Progenitor cell of endocrine pancreas (in vitro differentiated cells): ENCODE data around the gene BMP10. TPM values are rescaled to one million over a fixed set of nuclear protein-coding genes. Genes with fewer than 3 reads are reported as not detected.

Experiments
- DNase-seq: peaks from one replicate; pipeline ENCODE4 v3.0.0; 2021; ENCODE audit warnings: low spot score; ENCODE audit not compliant: unreplicated experiment
- H3K27ac Mint-ChIP-seq: 2 replicates; pipeline ENCODE4 v1.8.0; 2021; ENCODE audit warnings: mild to moderate bottlenecking, moderate library complexity, mixed read lengths
- H3K27me3 Mint-ChIP-seq: 2 replicates; pipeline ENCODE4 v1.8.0; 2021; ENCODE audit warnings: mixed read lengths
- H3K36me3 Mint-ChIP-seq: 2 replicates; pipeline ENCODE4 v1.8.0; 2022; ENCODE audit warnings: mixed read lengths; ENCODE audit not compliant: insufficient read depth
- H3K4me1 Mint-ChIP-seq: 2 replicates; pipeline ENCODE4 v1.8.0; 2021; ENCODE audit warnings: low read depth, mixed read lengths
- H3K4me3 Mint-ChIP-seq: 2 replicates; pipeline ENCODE4 v1.8.0; 2021; ENCODE audit warnings: low read depth, mild to moderate bottlenecking, moderate library complexity, mixed read lengths
- H3K9me3 Mint-ChIP-seq: 2 replicates; pipeline ENCODE4 v1.8.0; 2021; ENCODE audit warnings: low read depth, mixed read lengths
- CTCF ChIP-seq: fragments of 200-600 bp; sonication (generic); IDR thresholded peaks from one replicate; pipeline ENCODE4 v1.5.0; 2021; ENCODE audit warnings: antibody characterized with exemption, mild to moderate bottlenecking; ENCODE audit not compliant: unreplicated experiment
- total RNA-seq: library from RNA; stranded (reverse); gene quantifications from 2 replicates; pipeline ENCODE4 v1.2.1, GENCODE V29; 2021

Gene BMP10
- total RNA-seq, 1 donor from 2014 or later, result not detected

GRCh38 chr2:68824831-68825230, 46.4 kb downstream of the BMP10 start:
- peaks cover 3% of the 10 kb centered on the region for H3K4me1 Mint-ChIP-seq
- no peak overlapping the region for H3K27ac Mint-ChIP-seq
- no peak overlapping the region for H3K4me3 Mint-ChIP-seq
- peaks cover 3% of the 10 kb centered on the region for H3K27me3 Mint-ChIP-seq
- H3K36me3 Mint-ChIP-seq, result peaks cover 1% of the 10 kb centered on the region
- no peak for TF ChIP-seq CTCF
- no peaks in the 10 kb centered on the region for H3K9me3 Mint-ChIP-seq
- DNase-seq, result no peak

DNA sequence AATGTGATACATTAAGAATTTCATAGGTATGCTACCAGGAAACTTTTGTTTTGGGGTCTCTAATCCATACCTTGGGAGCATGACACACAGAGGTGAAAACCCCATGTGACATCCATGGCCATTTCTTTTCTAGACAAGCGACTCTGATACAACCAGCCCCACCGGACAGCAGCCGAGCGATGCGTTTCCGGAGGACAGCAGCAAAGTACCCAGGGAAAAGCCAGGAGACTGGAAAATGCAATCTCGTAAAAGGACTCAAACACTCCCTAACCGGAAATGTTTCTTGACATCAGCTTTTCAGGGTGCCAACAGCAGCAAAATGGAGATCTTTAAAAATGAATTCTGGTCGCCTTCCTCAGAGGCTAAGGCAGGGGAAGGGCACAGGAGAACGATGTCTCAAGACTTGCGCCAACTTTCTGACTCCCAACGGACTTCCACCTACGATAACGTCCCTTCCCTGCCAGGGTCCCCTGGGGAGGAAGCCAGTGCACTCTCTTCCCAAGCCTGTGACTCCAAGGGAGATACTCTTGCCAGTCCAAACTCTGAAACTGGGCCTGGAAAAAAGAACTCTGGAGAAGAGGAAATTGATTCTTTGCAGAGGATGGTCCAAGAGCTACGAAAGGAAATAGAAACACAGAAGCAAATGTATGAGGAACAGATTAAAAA, 48.9 kb downstream of the BMP10 start:
- H3K36me3 Mint-ChIP-seq, result peaks cover 1% of the 10 kb centered on the region
- no peak for DNase-seq
- TF ChIP-seq CTCF, result no peak
- H3K4me3 Mint-ChIP-seq, result no peak overlapping the region
- H3K27ac Mint-ChIP-seq, result no peak overlapping the region
- H3K27me3 Mint-ChIP-seq, result peaks cover 3% of the 10 kb centered on the region
- no peaks in the 10 kb centered on the region for H3K9me3 Mint-ChIP-seq
- no peaks in the 10 kb centered on the region for H3K4me1 Mint-ChIP-seq

DNA sequence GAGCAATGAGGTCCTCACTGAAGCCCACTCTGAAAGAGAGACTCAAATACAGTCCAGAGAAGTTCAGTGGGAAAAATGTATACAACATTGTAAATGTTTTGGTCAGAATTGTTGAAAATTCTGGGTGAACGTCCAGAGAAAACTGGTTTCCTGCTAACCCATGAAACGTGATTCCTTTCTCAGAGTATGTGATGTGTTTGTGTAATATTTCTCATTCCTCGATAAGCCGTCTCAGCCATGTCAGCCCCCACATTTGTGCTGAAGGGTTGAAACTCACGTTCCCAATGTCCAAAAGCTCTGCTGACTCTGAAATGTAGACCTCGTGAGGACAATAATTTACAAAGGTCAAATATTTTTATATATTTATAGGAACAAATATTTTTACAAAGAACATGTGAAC, 51.6 kb downstream of the BMP10 start:
- no peak for TF ChIP-seq CTCF
- Mint-ChIP-seq H3K27ac (no peak overlapping the region), H3K36me3 (peaks cover 1% of the 10 kb centered on the region), H3K27me3 (no peaks in the 10 kb centered on the region), H3K9me3 (no peaks in the 10 kb centered on the region), H3K4me3 (no peak overlapping the region), H3K4me1 (peaks cover 2% of the 10 kb centered on the region)
- no peak for DNase-seq

- no peaks in the 10 kb centered on the region for H3K27me3 Mint-ChIP-seq
- H3K27ac Mint-ChIP-seq, result peak overlapping the region; percentile 17
- H3K36me3 Mint-ChIP-seq, result no peaks in the 10 kb centered on the region
- H3K4me3 Mint-ChIP-seq, result no peak overlapping the region
- no peak for TF ChIP-seq CTCF
- H3K4me1 Mint-ChIP-seq, result peaks cover 2% of the 10 kb centered on the region
- no peaks in the 10 kb centered on the region for H3K9me3 Mint-ChIP-seq
- DNase-seq, result no peak
Observed at GRCh38 chr2:68817306-68817705, 53.9 kb downstream of the BMP10 start.

Other genes with a start within 250 kb of the BMP10 start
- gene PROKR1, start 227.8 kb downstream of the BMP10 start, total RNA-seq, result 0.09 and 0.12 TPM in 2 replicates
- gene ARHGAP25, start 136.6 kb downstream of the BMP10 start, total RNA-seq, result 1.3 and 1.8 TPM in 2 replicates
- not detected in 2 replicates for gene GKN2, start 81.5 kb upstream of the BMP10 start, total RNA-seq
- not detected in 2 replicates for gene GKN1, start 103.2 kb upstream of the BMP10 start, total RNA-seq
- 73.4 and 77.4 TPM in 2 replicates for gene ANTXR1, start 141.8 kb upstream of the BMP10 start, total RNA-seq